Prostate gland (tissue), 2 donors: ENCODE data around the gene CCDC47. TPM values are rescaled to one million over a fixed set of nuclear protein-coding genes. Genes with fewer than 3 reads are reported as not detected.

Experiments used
- DNase-seq: peaks from one replicate; pipeline ENCODE4 v3.0.0-alpha.2; 2019; ENCODE audit warnings: low spot score
- H3K27ac ChIP-seq, 2 donors: fragments of 200-600 bp; sonication (generic); 2 replicates each; pipeline ENCODE4 v1.5.1; 2017 to 2019
- H3K27me3 ChIP-seq: fragments of 200-600 bp; sonication (generic); replicated peaks from 2 replicates; pipeline ENCODE4 v1.5.1; 2019; ENCODE audit not compliant: insufficient read depth
- H3K36me3 ChIP-seq, 2 donors: fragments of 200-600 bp; sonication (generic); 1 replicate in 1 of 2; 2 replicates in 1 of 2; pipeline versions ENCODE4 v1.5.1 to v1.8.1; 2017 to 2019
- H3K4me1 ChIP-seq: fragments of 200-600 bp; sonication (generic); replicated peaks from 2 replicates; pipeline ENCODE4 v1.5.1; 2019
- H3K4me3 ChIP-seq, 2 donors: fragments of 200-600 bp; sonication (generic); 2 replicates each; pipeline ENCODE4 v1.5.1; 2017 to 2019
- H3K9me3 ChIP-seq: fragments of 200-600 bp; sonication (generic); 2 replicates; pipeline ENCODE4 v1.5.1; 2017
- POLR2A ChIP-seq: fragments of 450-650 bp; IDR thresholded peaks from one replicate; pipeline ENCODE4 v1.6.1; 2016; ENCODE audit warnings: antibody characterized with exemption, mild to moderate bottlenecking
- POLR2AphosphoS5 ChIP-seq: sonication (generic); formaldehyde crosslinking; IDR thresholded peaks from one replicate; pipeline ENCODE4 v1.6.1; 2017; ENCODE audit warnings: antibody characterized with exemption
- WGBS: methylation state at CpG from one replicate; pipeline ENCODE4 v1.1.5; 2018; 5-methylcytosine and 5-hydroxymethylcytosine counted together
- intact Hi-C: fragments of 100-400 bp; cut with DNase I; formaldehyde crosslinking; loops from one replicate; pipeline ENCODE4 v1.14.2; 2022
- total RNA-seq, 2 donors: library from RNA; depleted of rRNA; stranded (reverse); fragments of >200 nt; gene quantifications; one replicate each; pipeline ENCODE4 v1.1.0, GENCODE V29; 2016
- TF ChIP-seq, protein P1 (sequence below), 4 experiments: fragments of 200-600 bp in 2 of 4; fragments of 450-650 bp in 2 of 4; sonication (generic) in 2 of 4; IDR thresholded peaks; 1 replicate in 3 of 4; 2 replicates in 1 of 4; pipeline ENCODE4 v1.5.1; 2016 to 2019; ENCODE audit warnings: antibody characterized with exemption in 4 of 4, mild to moderate bottlenecking in 2 of 4, moderate library complexity in 2 of 4

Gene CCDC47
- total RNA-seq, 2 donors from 2014 or later = 50.3 to 90.8 TPM

DNA sequence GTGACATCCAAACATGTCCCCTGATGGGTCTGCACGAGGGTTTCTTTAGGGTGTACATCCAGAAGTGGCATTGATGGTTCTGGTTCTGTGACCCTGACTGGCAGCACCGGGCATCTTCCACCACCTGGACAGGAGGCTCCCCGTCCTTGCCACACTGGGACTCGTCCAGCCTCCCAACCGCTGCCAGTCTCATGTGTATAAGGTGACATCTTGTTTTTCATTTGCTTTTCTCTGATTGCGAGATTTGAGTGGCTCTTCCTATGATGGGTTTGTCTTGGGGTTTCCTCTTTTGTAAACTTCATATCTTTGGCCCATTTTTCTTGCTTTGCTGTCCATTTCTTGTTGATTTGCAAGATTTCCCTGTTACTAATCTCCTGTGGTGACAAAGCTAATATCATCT lies 64.3 kb downstream of the CCDC47 start:
- H3K4me3 ChIP-seq = no peak overlapping the region
- no peaks in the 10 kb centered on the region for H3K9me3 ChIP-seq
- intact Hi-C loops = no loop called here
- H3K27me3 ChIP-seq = no peaks in the 10 kb centered on the region
- no peaks in the 10 kb centered on the region for H3K36me3 ChIP-seq
- no peaks in the 10 kb centered on the region for H3K4me1 ChIP-seq
- 92% methylated on average over 6 of the region's 6 CpGs for WGBS
- H3K27ac ChIP-seq = no peak overlapping the region
- no peak for DNase-seq
- TF ChIP-seq, protein P1, sequence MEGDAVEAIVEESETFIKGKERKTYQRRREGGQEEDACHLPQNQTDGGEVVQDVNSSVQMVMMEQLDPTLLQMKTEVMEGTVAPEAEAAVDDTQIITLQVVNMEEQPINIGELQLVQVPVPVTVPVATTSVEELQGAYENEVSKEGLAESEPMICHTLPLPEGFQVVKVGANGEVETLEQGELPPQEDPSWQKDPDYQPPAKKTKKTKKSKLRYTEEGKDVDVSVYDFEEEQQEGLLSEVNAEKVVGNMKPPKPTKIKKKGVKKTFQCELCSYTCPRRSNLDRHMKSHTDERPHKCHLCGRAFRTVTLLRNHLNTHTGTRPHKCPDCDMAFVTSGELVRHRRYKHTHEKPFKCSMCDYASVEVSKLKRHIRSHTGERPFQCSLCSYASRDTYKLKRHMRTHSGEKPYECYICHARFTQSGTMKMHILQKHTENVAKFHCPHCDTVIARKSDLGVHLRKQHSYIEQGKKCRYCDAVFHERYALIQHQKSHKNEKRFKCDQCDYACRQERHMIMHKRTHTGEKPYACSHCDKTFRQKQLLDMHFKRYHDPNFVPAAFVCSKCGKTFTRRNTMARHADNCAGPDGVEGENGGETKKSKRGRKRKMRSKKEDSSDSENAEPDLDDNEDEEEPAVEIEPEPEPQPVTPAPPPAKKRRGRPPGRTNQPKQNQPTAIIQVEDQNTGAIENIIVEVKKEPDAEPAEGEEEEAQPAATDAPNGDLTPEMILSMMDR (IDR thresholded peaks at IDR 0.05) = no peak
- TF ChIP-seq POLR2A = no peak
- no peak for TF ChIP-seq POLR2AphosphoS5

- H3K27me3 ChIP-seq = no peaks in the 10 kb centered on the region
- intact Hi-C loops = no loop called here
- WGBS = 91% methylated on average over 11 of the region's 11 CpGs
- H3K4me3 ChIP-seq = no peak overlapping the region
- H3K4me1 ChIP-seq = no peaks in the 10 kb centered on the region
- H3K36me3 ChIP-seq = no peaks in the 10 kb centered on the region
- H3K9me3 ChIP-seq = no peaks in the 10 kb centered on the region
- H3K27ac ChIP-seq = no peak overlapping the region
- no peak for DNase-seq
- no peak for TF ChIP-seq POLR2AphosphoS5
These were observed 66.2 kb downstream of the CCDC47 start for GRCh38 chr17:63707151-63707550.

DNA sequence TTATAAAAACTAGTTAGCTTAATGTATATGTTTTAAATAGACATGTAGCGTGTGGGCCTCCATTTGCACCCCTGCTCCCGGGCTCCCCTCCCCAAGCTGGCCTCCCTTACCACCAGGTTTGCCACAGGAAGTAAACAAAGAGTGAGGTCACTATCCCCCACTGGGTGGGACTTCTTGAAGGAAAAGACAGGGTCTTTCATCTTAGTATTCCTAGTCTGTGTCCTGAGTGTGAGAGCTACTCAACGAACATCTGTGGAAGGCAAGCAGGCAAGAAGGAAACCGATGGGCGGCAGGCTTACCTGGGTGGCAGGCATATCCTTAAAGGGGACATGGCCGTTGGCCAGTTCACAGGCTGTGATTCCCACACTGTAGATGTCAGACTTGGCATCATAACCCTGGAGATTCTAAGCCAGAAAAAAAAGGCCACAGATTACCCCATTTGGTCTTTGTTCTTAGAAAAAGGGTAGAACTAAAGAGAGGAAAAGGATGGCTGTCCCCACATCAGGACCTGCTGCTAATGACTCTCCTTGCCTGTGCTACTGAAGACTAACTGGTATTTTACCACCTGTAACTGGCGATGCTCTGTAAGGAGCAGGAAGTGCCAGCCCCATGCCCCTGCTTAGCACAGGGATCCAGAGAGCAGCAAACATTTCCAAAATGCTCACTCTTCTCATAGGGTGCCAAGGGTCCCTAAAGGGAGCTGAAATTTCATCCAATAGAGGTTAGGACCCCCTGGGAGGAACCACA lies 66.9 kb downstream of the CCDC47 start:
- DNase-seq = no peak
- Histone ChIP-seq H3K36me3 (no peaks in the 10 kb centered on the region), H3K27me3 (no peaks in the 10 kb centered on the region), H3K27ac (no peak overlapping the region), H3K9me3 (no peaks in the 10 kb centered on the region), H3K4me3 (no peak overlapping the region), H3K4me1 (no peaks in the 10 kb centered on the region)
- TF ChIP-seq POLR2A (no peak), POLR2AphosphoS5 (no peak)
- TF ChIP-seq, protein P1 (IDR thresholded peaks at IDR 0.05) = no peak
- WGBS = 73% methylated on average over 7 of the region's 7 CpGs
- intact Hi-C loops = no loop called here

DNA sequence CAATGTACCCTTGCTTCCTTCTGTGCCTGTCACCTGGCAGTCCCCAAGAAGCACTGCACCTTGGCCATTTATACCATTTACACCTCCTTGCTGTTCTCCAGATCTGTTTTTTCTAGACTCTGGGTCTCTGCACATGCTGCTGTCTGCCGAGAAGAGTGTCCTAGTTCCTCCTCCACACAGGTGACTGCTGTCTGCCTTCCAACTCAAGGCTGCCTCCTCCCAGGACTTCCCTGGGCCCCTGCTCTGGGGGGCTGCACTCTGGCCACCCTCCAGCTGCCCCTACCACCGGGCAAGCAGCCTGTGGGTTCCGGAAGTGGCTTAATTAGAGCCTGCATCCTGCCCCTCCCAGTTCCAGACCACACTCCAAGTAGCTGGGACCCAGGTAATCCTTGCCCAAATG lies 67.7 kb downstream of the CCDC47 start:
- WGBS = 54% methylated on average over 3 of the region's 3 CpGs
- Histone ChIP-seq H3K4me1 (no peaks in the 10 kb centered on the region), H3K36me3 (no peaks in the 10 kb centered on the region), H3K4me3 (no peak overlapping the region), H3K27ac (no peak overlapping the region), H3K27me3 (no peaks in the 10 kb centered on the region), H3K9me3 (no peaks in the 10 kb centered on the region)
- TF ChIP-seq, protein P1 (IDR thresholded peaks at IDR 0.05) = no peak
- no peak for TF ChIP-seq POLR2AphosphoS5
- no peak for TF ChIP-seq POLR2A
- DNase-seq = no peak
- intact Hi-C loops = no loop called here

GRCh38 chr17:63704836-63705235 lies 68.6 kb downstream of the CCDC47 start:
- WGBS = 83% methylated on average over 9 of the region's 9 CpGs
- TF ChIP-seq POLR2A (no peak), POLR2AphosphoS5 (no peak)
- TF ChIP-seq, protein P1 (IDR thresholded peaks at IDR 0.05) = no peak
- no peak overlapping the region for H3K27ac ChIP-seq
- no peaks in the 10 kb centered on the region for H3K4me1 ChIP-seq
- H3K27me3 ChIP-seq = no peaks in the 10 kb centered on the region
- H3K9me3 ChIP-seq = no peaks in the 10 kb centered on the region
- no peaks in the 10 kb centered on the region for H3K36me3 ChIP-seq
- H3K4me3 ChIP-seq = no peak overlapping the region
- intact Hi-C loops = no loop called here
- no peak for DNase-seq
